CD14-positive monocyte (primary cell): Measurements from ENCODE around the gene LACTBL1. TPM values are rescaled to one million over a fixed set of nuclear protein-coding genes. Genes with fewer than 3 reads are reported as not detected.

Experiments
- DNase-seq, 3 donors: peaks; one replicate each; pipeline ENCODE4 v3.0.0-alpha.2; 2011 to 2022
- H2AFZ ChIP-seq: 2 replicates; pipeline ENCODE4 v1.6.0; 2012; ENCODE audit warnings: mild to moderate bottlenecking, low read depth, low read length, inconsistent platforms; ENCODE audit not compliant: insufficient read depth, poor library complexity, severe bottlenecking
- H3K27ac ChIP-seq, 2 donors: 1 replicate in 1 of 2; 2 replicates in 1 of 2; pipeline ENCODE4 v1.5.1; 2012 to 2013; ENCODE audit warnings: low read length in 2 of 2, control low read depth in 1 of 2, inconsistent platforms in 1 of 2, low read depth in 1 of 2, mild to moderate bottlenecking in 1 of 2
- H3K27me3 ChIP-seq, 2 donors: one replicate each; pipeline versions ENCODE4 v1.6.0 to v1.6.1; 2011 to 2013; ENCODE audit warnings: low read length in 2 of 2; ENCODE audit not compliant: control insufficient read depth in 2 of 2, insufficient read depth in 2 of 2
- H3K36me3 ChIP-seq, 2 donors: replicated peaks in 1 of 2; 1 replicate in 1 of 2; 2 replicates in 1 of 2; pipeline versions ENCODE4 v1.5.1 to v1.6.1; 2012 to 2013; ENCODE audit warnings: low read length in 2 of 2, control low read depth in 1 of 2, inconsistent platforms in 1 of 2, mild to moderate bottlenecking in 1 of 2; ENCODE audit not compliant: insufficient read depth in 2 of 2, control insufficient read depth in 1 of 2
- H3K4me1 ChIP-seq, 2 donors: 1 replicate in 1 of 2; 2 replicates in 1 of 2; pipeline versions ENCODE4 v1.5.1 to v1.6.1; 2012 to 2013; ENCODE audit warnings: low read length in 2 of 2, control low read depth in 1 of 2, inconsistent platforms in 1 of 2, mild to moderate bottlenecking in 1 of 2, moderate library complexity in 1 of 2; ENCODE audit not compliant: insufficient read depth in 2 of 2, control insufficient read depth in 1 of 2
- H3K4me2 ChIP-seq: replicated peaks from 2 replicates; pipeline ENCODE3; 2012; ENCODE audit warnings: low read length, moderate library complexity, mild to moderate bottlenecking; ENCODE audit not compliant: poor library complexity, severe bottlenecking; ENCODE audit errors: extremely low read depth
- H3K4me3 ChIP-seq, 3 experiments: fragments of 200-600 bp in 1 of 3; sonication (generic) in 1 of 3; replicated peaks in 1 of 3; 1 replicate in 2 of 3; 2 replicates in 1 of 3; pipeline ENCODE4 v1.5.1; 2011 to 2013; ENCODE audit warnings: low read length in 3 of 3, mild to moderate bottlenecking in 3 of 3, control low read depth in 2 of 3, low read depth in 2 of 3, inconsistent platforms in 1 of 3, moderate library complexity in 1 of 3
- H3K79me2 ChIP-seq: 2 replicates; pipeline ENCODE4 v1.6.0; 2012; ENCODE audit warnings: mild to moderate bottlenecking, control low read depth, inconsistent platforms, low read length, moderate library complexity; ENCODE audit not compliant: insufficient read depth
- H3K9ac ChIP-seq: 2 replicates; pipeline ENCODE4 v1.6.0; 2017; ENCODE audit warnings: low read length, mild to moderate bottlenecking; ENCODE audit not compliant: insufficient read depth, poor library complexity, severe bottlenecking
- H3K9me3 ChIP-seq, 2 donors: replicated peaks in 1 of 2; 1 replicate in 1 of 2; 2 replicates in 1 of 2; pipeline versions ENCODE4 v1.5.1 to v1.6.1; 2012 to 2013; ENCODE audit warnings: low read length in 2 of 2, control low read depth in 1 of 2; ENCODE audit not compliant: control insufficient read depth in 1 of 2, insufficient read depth in 1 of 2
- H4K20me1 ChIP-seq: 2 replicates; pipeline ENCODE4 v1.6.0; 2012; ENCODE audit warnings: mild to moderate bottlenecking, low read length, control low read depth, moderate library complexity; ENCODE audit not compliant: insufficient read depth
- H3K27ac Mint-ChIP-seq, 7 donors: one replicate each; pipeline ENCODE4 v1.8.0; 2020; ENCODE audit warnings: mild to moderate bottlenecking in 7 of 7, mixed read lengths in 7 of 7, moderate library complexity in 6 of 7, inconsistent platforms in 2 of 7
- H3K27me3 Mint-ChIP-seq, 3 donors: one replicate each; pipeline ENCODE4 v1.8.0; 2021 to 2022; ENCODE audit warnings: low read depth in 3 of 3, mild to moderate bottlenecking in 3 of 3, mixed read lengths in 3 of 3, moderate library complexity in 3 of 3, inconsistent platforms in 1 of 3
- H3K36me3 Mint-ChIP-seq, 2 donors: one replicate each; pipeline ENCODE4 v1.8.0; 2020; ENCODE audit warnings: mixed read lengths in 2 of 2, inconsistent platforms in 1 of 2, mild to moderate bottlenecking in 1 of 2
- H3K4me1 Mint-ChIP-seq: one replicate; pipeline ENCODE4 v1.8.0; 2020; ENCODE audit warnings: mild to moderate bottlenecking, mixed read lengths
- H3K4me3 Mint-ChIP-seq, 2 donors: one replicate each; pipeline ENCODE4 v1.8.0; 2020; ENCODE audit warnings: mild to moderate bottlenecking in 2 of 2, mixed read lengths in 2 of 2, moderate library complexity in 1 of 2
- H3K9me3 Mint-ChIP-seq, 7 donors: one replicate each; pipeline ENCODE4 v1.8.0; 2020 to 2022; ENCODE audit warnings: mixed read lengths in 7 of 7, mild to moderate bottlenecking in 6 of 7, moderate library complexity in 6 of 7, inconsistent platforms in 2 of 7
- CTCF ChIP-seq: fragments of 200-600 bp; IDR thresholded peaks from one replicate; pipeline ENCODE4 v1.8.0; 2022; ENCODE audit warnings: antibody characterized with exemption, mild to moderate bottlenecking
- WGBS: methylation state at CpG from one replicate; pipeline ENCODE4 v1.1.5; 2013; ENCODE audit warnings: missing lambda C conversion rate; ENCODE audit not compliant: insufficient coverage; 5-methylcytosine and 5-hydroxymethylcytosine counted together
- intact Hi-C, 2 donors: fragments of 100-400 bp; cut with micrococcal nuclease; formaldehyde crosslinking; loops; one replicate each; pipeline versions ENCODE4 v1.15.0 to v1.15.1; 2023
- polyA plus RNA-seq, 3 donors: library from polyadenylated mRNA; depleted of rRNA in 1 of 3; unstranded in 2 of 3; stranded (reverse) in 1 of 3; fragments of 300-500 nt in 2 of 3; fragments of >200 nt in 1 of 3; fragmentation: Illumina TruSeq in 2 of 3; gene quantifications; 1 replicate in 2 of 3; 2 replicates in 1 of 3; pipeline ENCODE4 v1.2.3, GENCODE V29; 2012 to 2021

Gene LACTBL1
- polyA plus RNA-seq, 3 donors = not detected

- Mint-ChIP-seq H3K4me1 (peaks cover 9% of the 10 kb centered on the region), H3K4me3 (no peak overlapping the region)
- no peak for TF ChIP-seq CTCF
These were observed 3.4 kb upstream of the LACTBL1 start for GRCh38 chr1:22976127-22976460.

GRCh38 chr1:22975694-22976093, 3.0 kb upstream of the LACTBL1 start:
- peaks cover 0 to 3% of the 10 kb centered on the region in 2 donors for H3K27me3 ChIP-seq
- no peak overlapping the region for H2AFZ ChIP-seq
- Mint-ChIP-seq H3K27me3 (peaks cover 10 to 13% (median 11%) of the 10 kb centered on the region in 3 donors), H3K4me3 (no peak overlapping the region), H3K36me3 (no peaks in the 10 kb centered on the region), H3K4me1 (peaks cover 9% of the 10 kb centered on the region), H3K27ac (no peak overlapping the region), H3K9me3 (peaks cover 0 to 2% (median 0%) of the 10 kb centered on the region in 7 donors)
- no peaks in the 10 kb centered on the region for H4K20me1 ChIP-seq
- 87% methylated on average over 2 of the region's 3 CpGs for WGBS
- H3K4me1 ChIP-seq = no peaks in the 10 kb centered on the region
- no peak overlapping the region for H3K27ac ChIP-seq
- no peaks in the 10 kb centered on the region for H3K79me2 ChIP-seq
- no peak for TF ChIP-seq CTCF
- DNase-seq = no peak
- intact Hi-C loops = loop anchor here (1.0 to 2.0 kb wide), 2 partner anchors 209 kb away; no protein-coding TSS in a partner anchor
- no peak overlapping the region for H3K4me3 ChIP-seq
- no peaks in the 10 kb centered on the region for H3K9me3 ChIP-seq
- H3K9ac ChIP-seq = no peak overlapping the region
- no peak overlapping the region for H3K4me2 ChIP-seq
- H3K36me3 ChIP-seq = no peaks in the 10 kb centered on the region

More at GRCh38 chr1:22976127-22976460, 3.4 kb upstream of the LACTBL1 start:
- peaks cover 9 to 11% (median 10%) of the 10 kb centered on the region in 3 donors for H3K27me3 Mint-ChIP-seq
- Histone ChIP-seq H3K9me3 (no peaks in the 10 kb centered on the region), H2AFZ (no peak overlapping the region), H3K4me1 (no peaks in the 10 kb centered on the region), H3K9ac (no peak overlapping the region), H3K36me3 (no peaks in the 10 kb centered on the region), H3K4me2 (no peak overlapping the region), H3K27me3 (peaks cover 0 to 3% of the 10 kb centered on the region in 2 donors), H3K79me2 (no peaks in the 10 kb centered on the region), H3K27ac (no peak overlapping the region), H4K20me1 (no peaks in the 10 kb centered on the region), H3K4me3 (no peak overlapping the region)
- H3K36me3 Mint-ChIP-seq = no peaks in the 10 kb centered on the region
- intact Hi-C loops = loop anchor here (1.0 to 2.0 kb wide), 2 partner anchors 208 to 209 kb away; no protein-coding TSS in a partner anchor
- H3K9me3 Mint-ChIP-seq = peaks cover 0 to 2% (median 0%) of the 10 kb centered on the region in 7 donors
- DNase-seq = no peak
- 100% methylated on average over 2 of the region's 4 CpGs for WGBS
- no peak overlapping the region for H3K27ac Mint-ChIP-seq
